ENCODE data around the gene INPP4A. TPM values are rescaled to one million over a fixed set of nuclear protein-coding genes. Genes with fewer than 3 reads are reported as not detected.

Gene INPP4A
- total RNA-seq, 4 donors from 2014 or later = 7.4 to 17.9 (median 9.4) TPM

GRCh38 chr2:98556344-98557033 is 111.8 kb downstream of the INPP4A start:
- Histone ChIP-seq H3K36me3 (peaks cover 0 to 59% (median 9%) of the 10 kb centered on the region in 3 donors), H3K4me1 (peaks cover under 1 to 32% (median 25%) of the 10 kb centered on the region in 3 donors), H3K9me3 (no peaks in the 10 kb centered on the region), H3K27me3 (no peaks in the 10 kb centered on the region), H3K4me3 (no peak overlapping the region), H3K27ac (no peak overlapping the region)
- intact Hi-C loops (cut with DNase I) = no loop called here
- DNase-seq = no peak
- TF ChIP-seq POLR2A (IDR thresholded peaks at IDR 0.05) = no peak
- TF ChIP-seq, protein P1, sequence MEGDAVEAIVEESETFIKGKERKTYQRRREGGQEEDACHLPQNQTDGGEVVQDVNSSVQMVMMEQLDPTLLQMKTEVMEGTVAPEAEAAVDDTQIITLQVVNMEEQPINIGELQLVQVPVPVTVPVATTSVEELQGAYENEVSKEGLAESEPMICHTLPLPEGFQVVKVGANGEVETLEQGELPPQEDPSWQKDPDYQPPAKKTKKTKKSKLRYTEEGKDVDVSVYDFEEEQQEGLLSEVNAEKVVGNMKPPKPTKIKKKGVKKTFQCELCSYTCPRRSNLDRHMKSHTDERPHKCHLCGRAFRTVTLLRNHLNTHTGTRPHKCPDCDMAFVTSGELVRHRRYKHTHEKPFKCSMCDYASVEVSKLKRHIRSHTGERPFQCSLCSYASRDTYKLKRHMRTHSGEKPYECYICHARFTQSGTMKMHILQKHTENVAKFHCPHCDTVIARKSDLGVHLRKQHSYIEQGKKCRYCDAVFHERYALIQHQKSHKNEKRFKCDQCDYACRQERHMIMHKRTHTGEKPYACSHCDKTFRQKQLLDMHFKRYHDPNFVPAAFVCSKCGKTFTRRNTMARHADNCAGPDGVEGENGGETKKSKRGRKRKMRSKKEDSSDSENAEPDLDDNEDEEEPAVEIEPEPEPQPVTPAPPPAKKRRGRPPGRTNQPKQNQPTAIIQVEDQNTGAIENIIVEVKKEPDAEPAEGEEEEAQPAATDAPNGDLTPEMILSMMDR (IDR thresholded peaks at IDR 0.05) = no peak
- 73 to 88% methylated on average over 4 to 5 of the region's 5 CpGs for WGBS, 2 donors

DNA sequence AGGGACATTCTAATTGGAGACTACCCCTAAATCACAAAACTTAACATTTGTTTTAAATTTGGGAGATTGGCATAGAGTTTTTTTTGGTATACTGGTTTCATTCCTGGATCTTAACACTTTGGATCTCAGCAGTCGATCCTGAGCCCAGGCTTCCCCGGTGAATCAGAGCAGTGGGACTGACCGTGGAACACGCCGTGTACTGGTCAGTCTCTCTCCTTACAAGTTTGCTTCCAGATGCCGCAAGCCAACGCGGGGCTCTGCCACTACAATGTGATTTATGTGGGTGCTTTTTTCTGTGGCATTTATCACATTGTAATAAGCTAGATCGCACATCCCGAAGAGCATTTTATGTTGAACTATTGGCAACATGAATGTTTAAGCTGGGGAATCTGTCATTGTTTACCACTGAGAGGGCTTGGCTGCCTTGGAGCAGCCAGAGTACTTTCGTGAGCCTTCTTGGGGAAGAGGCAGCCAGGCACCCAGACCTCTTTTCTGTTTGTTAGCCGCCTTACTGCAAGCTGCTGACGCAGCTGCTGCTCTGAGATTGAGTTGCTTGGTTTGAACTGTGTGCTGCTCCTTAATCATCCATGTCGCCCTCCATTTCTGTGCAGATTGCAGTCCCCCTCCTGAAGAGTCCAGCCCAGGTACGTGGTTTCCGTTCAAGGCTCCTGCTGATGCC is 114.3 kb downstream of the INPP4A start:
- H3K36me3 ChIP-seq = peaks cover 0 to 46% (median 9%) of the 10 kb centered on the region in 3 donors
- WGBS, 2 donors = 79 to 87% methylated on average over 14 to 16 of the region's 16 CpGs
- no peaks in the 10 kb centered on the region for H3K9me3 ChIP-seq
- intact Hi-C loops (cut with DNase I) = no loop called here
- peaks cover 11 to 50% (median 33%) of the 10 kb centered on the region in 3 donors for H3K4me1 ChIP-seq
- no peak overlapping the region for H3K4me3 ChIP-seq
- H3K27me3 ChIP-seq = no peaks in the 10 kb centered on the region
- TF ChIP-seq POLR2A (IDR thresholded peaks at IDR 0.05) = no peak
- TF ChIP-seq, protein P1 (IDR thresholded peaks at IDR 0.05) = no peak
- no peak for DNase-seq
- peak overlapping the region in 3 of 4 donors; percentile 76 to 82 (median 81) for H3K27ac ChIP-seq

DNA sequence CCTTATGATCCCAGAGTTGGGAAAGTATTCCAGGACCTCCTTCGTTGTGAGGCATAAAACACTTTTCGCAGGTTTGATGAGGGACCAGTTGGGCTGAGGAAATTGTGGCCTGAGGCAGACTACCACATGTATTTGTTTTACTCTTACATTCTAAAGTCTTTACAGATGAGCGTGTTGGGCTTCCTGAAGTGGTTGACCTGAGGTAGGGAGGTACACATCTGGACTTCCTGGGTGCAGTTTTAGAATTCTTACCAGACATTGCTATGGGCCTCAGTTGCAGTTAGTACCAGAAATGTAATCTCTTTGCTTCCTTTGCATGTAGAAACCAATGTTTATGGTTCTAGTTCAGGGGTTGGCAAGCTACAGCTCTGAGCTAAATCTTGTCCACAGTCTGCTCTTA is 114.9 kb downstream of the INPP4A start:
- H3K36me3 ChIP-seq = peaks cover 0 to 46% (median 9%) of the 10 kb centered on the region in 3 donors
- H3K4me1 ChIP-seq = peaks cover 11 to 50% (median 33%) of the 10 kb centered on the region in 3 donors
- WGBS, 2 donors = 66 to 74% methylated on average over 3 of the region's 3 CpGs
- no peaks in the 10 kb centered on the region for H3K9me3 ChIP-seq
- peak overlapping the region in 3 of 4 donors; percentile 76 to 82 (median 81) for H3K27ac ChIP-seq
- DNase-seq = no peak
- TF ChIP-seq, protein P1 (IDR thresholded peaks at IDR 0.05) = no peak
- no peak for TF ChIP-seq POLR2A (IDR thresholded peaks at IDR 0.05)
- intact Hi-C loops (cut with DNase I) = no loop called here
- no peak overlapping the region for H3K4me3 ChIP-seq
- H3K27me3 ChIP-seq = no peaks in the 10 kb centered on the region

- H3K36me3 ChIP-seq = peaks cover 2 to 46% (median 9%) of the 10 kb centered on the region in 3 donors
- WGBS, 2 donors = 67 to 71% methylated on average over 4 to 5 of the region's 9 CpGs
- H3K27ac ChIP-seq = peak overlapping the region; percentile 61 to 82 (median 78)
- TF ChIP-seq, protein P1 (IDR thresholded peaks at IDR 0.05) = no peak
- TF ChIP-seq POLR2A (IDR thresholded peaks at IDR 0.05) = no peak
- no peaks in the 10 kb centered on the region for H3K27me3 ChIP-seq
- H3K9me3 ChIP-seq = no peaks in the 10 kb centered on the region
- intact Hi-C loops (cut with DNase I) = no loop called here
- H3K4me3 ChIP-seq = peak overlapping the region in 1 of 4 donors; percentile 21
- no peak for DNase-seq
- peaks cover 11 to 50% (median 33%) of the 10 kb centered on the region in 3 donors for H3K4me1 ChIP-seq
These were observed 115.7 kb downstream of the INPP4A start for GRCh38 chr2:98560256-98560771.

DNA sequence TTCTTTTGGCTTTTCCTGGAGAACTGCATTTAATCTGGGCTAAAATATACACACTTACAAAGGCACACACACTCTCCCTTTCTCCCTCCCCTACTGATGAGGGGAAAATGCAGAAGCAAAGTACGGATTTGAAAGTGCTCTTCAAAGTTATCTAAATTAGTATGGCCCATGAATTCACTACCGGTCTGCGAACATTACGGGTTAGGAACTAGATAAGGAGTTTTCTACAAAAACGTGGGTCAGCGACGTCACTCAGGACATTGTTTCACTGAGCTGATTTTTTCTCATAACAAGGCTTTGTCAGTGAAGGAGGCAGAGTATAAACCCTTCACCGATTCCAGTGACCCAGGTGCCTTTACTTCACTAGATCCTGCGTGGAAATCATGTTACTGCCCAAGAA is 116.4 kb downstream of the INPP4A start:
- intact Hi-C loops (cut with DNase I) = no loop called here
- peaks cover 9 to 46% (median 9%) of the 10 kb centered on the region in 3 donors for H3K36me3 ChIP-seq
- WGBS, 2 donors = 86 to 87% methylated on average over 9 of the region's 9 CpGs
- H3K27me3 ChIP-seq = no peaks in the 10 kb centered on the region
- H3K27ac ChIP-seq = peak overlapping the region in 3 of 4 donors; percentile 76 to 82 (median 81)
- no peak overlapping the region for H3K4me3 ChIP-seq
- H3K4me1 ChIP-seq = peaks cover 11 to 50% (median 33%) of the 10 kb centered on the region in 3 donors
- no peak for TF ChIP-seq POLR2A (IDR thresholded peaks at IDR 0.05)
- TF ChIP-seq, protein P1 (IDR thresholded peaks at IDR 0.05) = no peak
- no peak for DNase-seq
- no peaks in the 10 kb centered on the region for H3K9me3 ChIP-seq

Measured in esophagus squamous epithelium (tissue), 5 donors.